Endothelial cell of umbilical vein (primary cell): Measurements from ENCODE around the gene FAM83F. TPM values are rescaled to one million over a fixed set of nuclear protein-coding genes. Genes with fewer than 3 reads are reported as not detected.

ENCODE experiments used
- BruUV-seq: library from RNA; stranded (reverse); fragments of 400-500 nt; replicated peaks from 2 replicates; lab custom pipeline; 2021; lab: Mats Ljungman, UMichigan
- CTCF ChIA-PET: fragments of 300-600, 350-600 bp; sonication (Branson Sonifier 250); formaldehyde crosslinking; loops from one replicate; lab custom pipeline; 2021; ENCODE audit warnings: antibody characterized with exemption, inconsistent platforms; lab: Charles Lee
- POLR2A ChIA-PET: fragments of 300-600, 350-600 bp; sonication (Branson Sonifier 250); formaldehyde crosslinking; loops from one replicate; lab custom pipeline; 2021; ENCODE audit warnings: antibody characterized with exemption, inconsistent platforms; lab: Charles Lee
- DNase-seq: peaks from one replicate; pipeline ENCODE4 v3.0.0-alpha.2; 2011; ENCODE audit warnings: low read depth, low spot score
- FAIRE-seq: peaks from 2 replicates; lab custom pipeline; 2011; peaks lifted over from hg19 to GRCh38; lab: Jason Lieb, UNC
- H2AFZ ChIP-seq: 2 replicates; pipeline ENCODE4 v1.6.0; 2012; ENCODE audit warnings: low read depth, low read length, control low read depth, inconsistent platforms
- H3K27ac ChIP-seq: 2 replicates; pipeline ENCODE4 v1.5.1; 2011; ENCODE audit warnings: low read depth, mild to moderate bottlenecking, control low read depth, low read length, moderate library complexity; ENCODE audit not compliant: insufficient read depth
- H3K27me3 ChIP-seq, 2 experiments: 2 replicates each; pipeline versions ENCODE4 v1.6.0 to v1.6.1; 2011; ENCODE audit warnings: low read length in 2 of 2, mixed read lengths in 1 of 2; ENCODE audit not compliant: control insufficient read depth in 2 of 2, insufficient read depth in 2 of 2
- H3K36me3 ChIP-seq, 2 experiments: 2 replicates in 1 of 2; 3 replicates in 1 of 2; pipeline ENCODE4 v1.5.1; 2011; ENCODE audit warnings: low read length in 2 of 2, mild to moderate bottlenecking in 1 of 2, moderate library complexity in 1 of 2; ENCODE audit not compliant: control insufficient read depth in 2 of 2, insufficient read depth in 2 of 2; ENCODE audit errors: extremely low read depth in 1 of 2
- H3K4me1 ChIP-seq: 3 replicates; pipeline ENCODE4 v1.5.1; 2011; ENCODE audit warnings: mild to moderate bottlenecking, low read length; ENCODE audit not compliant: control insufficient read depth, insufficient read depth; ENCODE audit errors: extremely low read depth
- H3K4me2 ChIP-seq: 2 replicates; pipeline ENCODE4 v1.6.1; 2011; ENCODE audit warnings: low read length, control low read depth, mixed read lengths; ENCODE audit not compliant: insufficient read depth
- H3K4me3 ChIP-seq, 3 experiments: fragments of 200-600 bp in 1 of 3; sonication (generic), shearing (Covaris generic) in 1 of 3; replicated peaks in 1 of 3; 2 replicates each; pipeline ENCODE4 v1.5.1; 2011 to 2016; ENCODE audit warnings: control low read depth in 3 of 3, low read length in 3 of 3, mild to moderate bottlenecking in 2 of 3, inconsistent platforms in 1 of 3, low read depth in 1 of 3, moderate library complexity in 1 of 3; ENCODE audit not compliant: insufficient read depth in 1 of 3
- H3K79me2 ChIP-seq: 2 replicates; pipeline ENCODE4 v1.6.0; 2012; ENCODE audit warnings: low read length, inconsistent platforms; ENCODE audit not compliant: control insufficient read depth, insufficient read depth
- H3K9ac ChIP-seq: replicated peaks from 2 replicates; pipeline ENCODE3; 2011; ENCODE audit warnings: low read length, control low read depth; ENCODE audit not compliant: insufficient read depth; ENCODE audit errors: extremely low read depth
- H3K9me1 ChIP-seq: replicated peaks from 3 replicates; pipeline ENCODE4 v1.6.0; 2011; ENCODE audit warnings: mild to moderate bottlenecking, low read length; ENCODE audit not compliant: control insufficient read depth, insufficient read depth; ENCODE audit errors: extremely low read depth
- H3K9me3 ChIP-seq: replicated peaks from 2 replicates; pipeline ENCODE4 v1.5.1; 2012; ENCODE audit warnings: low read length, inconsistent platforms; ENCODE audit not compliant: control insufficient read depth, insufficient read depth
- H4K20me1 ChIP-seq: replicated peaks from 2 replicates; pipeline ENCODE3; 2011; ENCODE audit warnings: mild to moderate bottlenecking, low read length; ENCODE audit not compliant: control insufficient read depth, insufficient read depth; ENCODE audit errors: extremely low read depth
- CTCF ChIP-seq, 2 donors: IDR thresholded peaks; 1 replicate in 1 of 2; 2 replicates in 1 of 2; pipeline ENCODE4 v1.5.1; 2011; ENCODE audit warnings: low read length in 2 of 2, mild to moderate bottlenecking in 2 of 2, moderate library complexity in 2 of 2, control low read depth in 1 of 2, inconsistent platforms in 1 of 2, low read depth in 1 of 2; ENCODE audit not compliant: insufficient read depth in 1 of 2; ENCODE audit errors: extremely low read depth in 1 of 2
- EZH2 ChIP-seq: IDR thresholded peaks from 2 replicates; pipeline ENCODE4 v1.6.1; 2012; ENCODE audit warnings: borderline replicate concordance, low read depth, mild to moderate bottlenecking, moderate library complexity, low read length, inconsistent platforms; ENCODE audit not compliant: severe bottlenecking
- FOS ChIP-seq: IDR thresholded peaks from 2 replicates; pipeline ENCODE4 v1.6.1; 2011; ENCODE audit warnings: mild to moderate bottlenecking, low read length, moderate library complexity, borderline replicate concordance; ENCODE audit not compliant: insufficient read depth
- GATA2 ChIP-seq: IDR thresholded peaks from 2 replicates; pipeline ENCODE4 v1.7.0; 2011; ENCODE audit warnings: low read depth, mild to moderate bottlenecking, moderate library complexity, mixed read lengths, low read length; ENCODE audit not compliant: insufficient read length, insufficient read depth
- JUN ChIP-seq: IDR thresholded peaks from 2 replicates; pipeline ENCODE4 v1.6.1; 2011; ENCODE audit warnings: borderline replicate concordance, low read depth; ENCODE audit not compliant: insufficient read length, insufficient read depth
- MAX ChIP-seq: IDR thresholded peaks from 2 replicates; pipeline ENCODE4 v1.6.1; 2011; ENCODE audit not compliant: insufficient read depth, insufficient read length
- MYC ChIP-seq: IDR thresholded peaks from one replicate; pipeline ENCODE4 v1.6.1; 2011; ENCODE audit warnings: mild to moderate bottlenecking, low read depth, low read length
- POLR2A ChIP-seq: IDR thresholded peaks from 2 replicates; pipeline ENCODE4 v1.6.1; 2012; ENCODE audit warnings: low read depth, mild to moderate bottlenecking, control low read depth, low read length
- POLR2AphosphoS5 ChIP-seq: IDR thresholded peaks from 2 replicates; pipeline ENCODE4 v1.6.1; 2012; ENCODE audit warnings: low read depth, mild to moderate bottlenecking, control low read depth, low read length, moderate library complexity; ENCODE audit not compliant: insufficient read depth
- dilution Hi-C: fragments of 300-500 bp; cut with MboI; formaldehyde crosslinking; loops from one replicate; pipeline ENCODE4 v1.15.0; 2019; ENCODE audit warnings: low sequenced_read_pairs; ENCODE audit not compliant: extremely low pct_ligation_motif_present
- intact Hi-C: fragments of 100-400 bp; cut with micrococcal nuclease; formaldehyde crosslinking; loops from one replicate; pipeline ENCODE4 v1.10.0; 2022
- polyA plus RNA-seq, 4 experiments: library from polyadenylated mRNA; depleted of rRNA in 3 of 4; stranded (reverse) in 3 of 4; unstranded in 1 of 4; fragments of >200 nt; gene quantifications; 2 replicates each; pipeline versions ENCODE4 v1.2.1 to v1.2.3, GENCODE V29; 2011 to 2012; ENCODE audit warnings: missing spikeins in 1 of 4
- total RNA-seq: library from RNA; stranded (reverse); gene quantifications from 2 replicates; pipeline ENCODE4 v1.2.3, GENCODE V29; 2021

Gene FAM83F
- total and polyA plus RNA-seq, 2 donors (not counting 3 experiments of a cell fraction or from before 2014, with no cell fraction given): not detected

- TF ChIP-seq MYC (no peak), MAX (no peak), EZH2 (no peak), JUN (no peak), GATA2 (no peak), POLR2AphosphoS5 (no peak), FOS (no peak), CTCF (IDR thresholded peaks at IDR 0.05; ENCODE audit: extremely low read depth in 1 of 2, insufficient read depth in 1 of 2, low read depth in 1 of 2, low read length in 2 of 2) (no peak), POLR2A (no peak)
- DNase-seq (no peak), FAIRE-seq (no peak)
- Histone ChIP-seq H3K9ac (no peak overlapping the region), H3K79me2 (no peaks in the 10 kb centered on the region), H3K36me3 (no peaks in the 10 kb centered on the region), H3K9me1 (no peaks in the 10 kb centered on the region), H3K4me1 (no peaks in the 10 kb centered on the region), H2AFZ (no peak overlapping the region), H3K4me2 (no peak overlapping the region), H3K27ac (no peak overlapping the region), H3K27me3 (no peaks in the 10 kb centered on the region), H3K9me3 (no peaks in the 10 kb centered on the region), H4K20me1 (no peaks in the 10 kb centered on the region), H3K4me3 (no peak overlapping the region)
- CTCF ChIA-PET: interaction anchor here (0.8 to 4.7 kb wide), 20 partner anchors 14 to 527 kb away, joined by 3 to 157 read pairs (median 12); partner anchors contain the start of gene TMA7B
- no TSS peak for BruUV-seq
- POLR2A ChIA-PET: no interaction called here
- dilution Hi-C loops (loop anchor here (25.0 kb wide), 1 partner anchor 461 kb away; the partner anchor contains the start of gene CACNA1I), intact Hi-C loops (loop anchor here (10.0 kb wide), 1 partner anchor 219 kb away; no protein-coding TSS in a partner anchor)
These were observed 28.6 kb downstream of the FAM83F start for GRCh38 chr22:40023341-40023841.
